ENCODE data around the gene DISC1.

DNA sequence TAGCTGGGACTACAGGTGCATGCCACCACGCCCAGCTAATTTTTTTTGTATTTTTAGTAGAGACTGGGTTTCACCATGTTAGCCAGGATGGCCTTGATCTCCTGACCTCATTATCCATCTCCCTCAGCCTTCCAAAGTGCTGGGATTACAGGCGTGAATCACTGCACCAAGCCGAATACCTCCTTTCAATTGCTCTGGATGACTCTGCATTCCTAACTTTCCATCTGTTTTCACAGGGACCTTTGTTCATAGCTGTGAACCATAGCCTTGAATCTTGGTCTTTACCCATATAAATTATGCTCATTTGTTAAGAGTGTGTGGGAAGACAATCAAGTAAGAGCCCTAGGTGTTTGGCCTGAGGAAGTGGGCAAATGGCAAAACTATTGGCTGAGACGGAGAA lies 422.7 kb downstream of the DISC1 start:
- TF ChIP-seq POLR2A (IDR thresholded peaks at IDR 0.05), result no peak
- TF ChIP-seq, protein P1, sequence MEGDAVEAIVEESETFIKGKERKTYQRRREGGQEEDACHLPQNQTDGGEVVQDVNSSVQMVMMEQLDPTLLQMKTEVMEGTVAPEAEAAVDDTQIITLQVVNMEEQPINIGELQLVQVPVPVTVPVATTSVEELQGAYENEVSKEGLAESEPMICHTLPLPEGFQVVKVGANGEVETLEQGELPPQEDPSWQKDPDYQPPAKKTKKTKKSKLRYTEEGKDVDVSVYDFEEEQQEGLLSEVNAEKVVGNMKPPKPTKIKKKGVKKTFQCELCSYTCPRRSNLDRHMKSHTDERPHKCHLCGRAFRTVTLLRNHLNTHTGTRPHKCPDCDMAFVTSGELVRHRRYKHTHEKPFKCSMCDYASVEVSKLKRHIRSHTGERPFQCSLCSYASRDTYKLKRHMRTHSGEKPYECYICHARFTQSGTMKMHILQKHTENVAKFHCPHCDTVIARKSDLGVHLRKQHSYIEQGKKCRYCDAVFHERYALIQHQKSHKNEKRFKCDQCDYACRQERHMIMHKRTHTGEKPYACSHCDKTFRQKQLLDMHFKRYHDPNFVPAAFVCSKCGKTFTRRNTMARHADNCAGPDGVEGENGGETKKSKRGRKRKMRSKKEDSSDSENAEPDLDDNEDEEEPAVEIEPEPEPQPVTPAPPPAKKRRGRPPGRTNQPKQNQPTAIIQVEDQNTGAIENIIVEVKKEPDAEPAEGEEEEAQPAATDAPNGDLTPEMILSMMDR (IDR thresholded peaks at IDR 0.05), result no peak

Data from vagina (tissue), 2 donors.